ENCODE results near the gene IFFO2. TPM values are rescaled to one million over a fixed set of nuclear protein-coding genes. Genes with fewer than 3 reads are reported as not detected.

Gene IFFO2
- total and polyA plus RNA-seq, 2 of the 13 experiments (the other 11 are each of a cell fraction or from before 2014, with no cell fraction given): 7.3 to 16.7 TPM

DNA sequence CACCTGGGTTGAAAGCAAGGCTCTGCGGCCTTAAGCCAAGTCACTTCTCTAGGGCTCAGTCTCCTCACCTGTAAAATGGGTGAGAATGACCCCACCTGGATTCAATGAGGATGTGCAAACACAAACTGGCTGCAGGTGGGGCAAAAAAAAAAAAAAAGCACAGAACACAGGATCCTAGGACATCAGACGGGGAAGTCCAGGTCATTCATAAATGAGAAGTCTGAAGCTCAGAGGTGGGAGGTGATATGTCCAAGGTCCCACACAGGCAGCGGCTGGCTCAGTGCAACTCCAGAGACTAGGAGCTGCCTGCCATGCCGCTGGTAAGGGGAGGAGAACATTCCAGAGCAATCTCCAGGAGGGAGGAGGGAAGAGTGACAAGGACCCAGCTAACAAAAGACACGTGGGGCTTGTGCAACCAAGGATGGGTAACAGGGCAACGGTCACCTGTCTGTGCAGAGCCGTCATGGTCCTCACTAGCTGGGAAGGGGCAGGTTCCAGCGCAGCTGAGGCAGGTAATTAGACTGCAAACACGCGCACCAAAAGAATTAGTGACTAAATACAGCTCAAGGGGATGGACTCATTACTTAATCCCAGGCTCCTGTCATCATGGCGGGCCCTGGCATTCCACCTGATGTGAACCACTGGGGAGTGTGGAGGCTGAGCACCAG, 19.5 kb downstream of the IFFO2 start (continued):
- TF ChIP-seq ZC3H4 (CRISPR knock-in tag; IDR thresholded peaks at IDR 0.05; ENCODE audit: borderline replicate concordance) (no peak), ATM (IDR thresholded peaks at IDR 0.05; ENCODE audit: borderline replicate concordance) (no peak), SIN3A (IDR thresholded peaks at IDR 0.05; ENCODE audit: borderline replicate concordance, low read depth, low read length) (no peak), ZNF746 (CRISPR knock-in tag; IDR thresholded peaks at IDR 0.05) (peak; percentile 68; the same call in 1 of the 2 replicates), ARNTL (CRISPR knock-in tag; IDR thresholded peaks at IDR 0.05) (peak; percentile 93), KLF15 (CRISPR knock-in tag; IDR thresholded peaks at IDR 0.05; ENCODE audit: borderline replicate concordance) (no peak), ZNF501 (CRISPR knock-in tag; IDR thresholded peaks at IDR 0.05) (no peak), ZFP36 (IDR thresholded peaks at IDR 0.05; ENCODE audit: borderline replicate concordance, low read depth, low read length, partially characterized antibody) (no peak), GFI1 (CRISPR knock-in tag; IDR thresholded peaks at IDR 0.05; ENCODE audit: borderline replicate concordance) (no peak), ZNF3 (CRISPR knock-in tag; IDR thresholded peaks at IDR 0.05) (no peak), ZNF296 (CRISPR knock-in tag; conservative IDR thresholded peaks at IDR 0.05) (peak; percentile 78; the same call in 1 of the 2 replicates)
- TF ChIP-seq, protein P1, sequence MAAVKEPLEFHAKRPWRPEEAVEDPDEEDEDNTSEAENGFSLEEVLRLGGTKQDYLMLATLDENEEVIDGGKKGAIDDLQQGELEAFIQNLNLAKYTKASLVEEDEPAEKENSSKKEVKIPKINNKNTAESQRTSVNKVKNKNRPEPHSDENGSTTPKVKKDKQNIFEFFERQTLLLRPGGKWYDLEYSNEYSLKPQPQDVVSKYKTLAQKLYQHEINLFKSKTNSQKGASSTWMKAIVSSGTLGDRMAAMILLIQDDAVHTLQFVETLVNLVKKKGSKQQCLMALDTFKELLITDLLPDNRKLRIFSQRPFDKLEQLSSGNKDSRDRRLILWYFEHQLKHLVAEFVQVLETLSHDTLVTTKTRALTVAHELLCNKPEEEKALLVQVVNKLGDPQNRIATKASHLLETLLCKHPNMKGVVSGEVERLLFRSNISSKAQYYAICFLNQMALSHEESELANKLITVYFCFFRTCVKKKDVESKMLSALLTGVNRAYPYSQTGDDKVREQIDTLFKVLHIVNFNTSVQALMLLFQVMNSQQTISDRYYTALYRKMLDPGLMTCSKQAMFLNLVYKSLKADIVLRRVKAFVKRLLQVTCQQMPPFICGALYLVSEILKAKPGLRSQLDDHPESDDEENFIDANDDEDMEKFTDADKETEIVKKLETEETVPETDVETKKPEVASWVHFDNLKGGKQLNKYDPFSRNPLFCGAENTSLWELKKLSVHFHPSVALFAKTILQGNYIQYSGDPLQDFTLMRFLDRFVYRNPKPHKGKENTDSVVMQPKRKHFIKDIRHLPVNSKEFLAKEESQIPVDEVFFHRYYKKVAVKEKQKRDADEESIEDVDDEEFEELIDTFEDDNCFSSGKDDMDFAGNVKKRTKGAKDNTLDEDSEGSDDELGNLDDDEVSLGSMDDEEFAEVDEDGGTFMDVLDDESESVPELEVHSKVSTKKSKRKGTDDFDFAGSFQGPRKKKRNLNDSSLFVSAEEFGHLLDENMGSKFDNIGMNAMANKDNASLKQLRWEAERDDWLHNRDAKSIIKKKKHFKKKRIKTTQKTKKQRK (IDR thresholded peaks at IDR 0.05; ENCODE audit: low read length): no peak
- TF ChIP-seq, protein P2, sequence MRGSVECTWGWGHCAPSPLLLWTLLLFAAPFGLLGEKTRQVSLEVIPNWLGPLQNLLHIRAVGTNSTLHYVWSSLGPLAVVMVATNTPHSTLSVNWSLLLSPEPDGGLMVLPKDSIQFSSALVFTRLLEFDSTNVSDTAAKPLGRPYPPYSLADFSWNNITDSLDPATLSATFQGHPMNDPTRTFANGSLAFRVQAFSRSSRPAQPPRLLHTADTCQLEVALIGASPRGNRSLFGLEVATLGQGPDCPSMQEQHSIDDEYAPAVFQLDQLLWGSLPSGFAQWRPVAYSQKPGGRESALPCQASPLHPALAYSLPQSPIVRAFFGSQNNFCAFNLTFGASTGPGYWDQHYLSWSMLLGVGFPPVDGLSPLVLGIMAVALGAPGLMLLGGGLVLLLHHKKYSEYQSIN (CRISPR knock-in tag; IDR thresholded peaks at IDR 0.05; ENCODE audit: borderline replicate concordance): no peak
- TF ChIP-seq, protein P3, sequence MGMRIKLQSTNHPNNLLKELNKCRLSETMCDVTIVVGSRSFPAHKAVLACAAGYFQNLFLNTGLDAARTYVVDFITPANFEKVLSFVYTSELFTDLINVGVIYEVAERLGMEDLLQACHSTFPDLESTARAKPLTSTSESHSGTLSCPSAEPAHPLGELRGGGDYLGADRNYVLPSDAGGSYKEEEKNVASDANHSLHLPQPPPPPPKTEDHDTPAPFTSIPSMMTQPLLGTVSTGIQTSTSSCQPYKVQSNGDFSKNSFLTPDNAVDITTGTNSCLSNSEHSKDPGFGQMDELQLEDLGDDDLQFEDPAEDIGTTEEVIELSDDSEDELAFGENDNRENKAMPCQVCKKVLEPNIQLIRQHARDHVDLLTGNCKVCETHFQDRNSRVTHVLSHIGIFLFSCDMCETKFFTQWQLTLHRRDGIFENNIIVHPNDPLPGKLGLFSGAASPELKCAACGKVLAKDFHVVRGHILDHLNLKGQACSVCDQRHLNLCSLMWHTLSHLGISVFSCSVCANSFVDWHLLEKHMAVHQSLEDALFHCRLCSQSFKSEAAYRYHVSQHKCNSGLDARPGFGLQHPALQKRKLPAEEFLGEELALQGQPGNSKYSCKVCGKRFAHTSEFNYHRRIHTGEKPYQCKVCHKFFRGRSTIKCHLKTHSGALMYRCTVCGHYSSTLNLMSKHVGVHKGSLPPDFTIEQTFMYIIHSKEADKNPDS (CRISPR knock-in tag; IDR thresholded peaks at IDR 0.05): peak; percentile 77; the same call in 1 of the 2 replicates
- TF ChIP-seq, protein P4, sequence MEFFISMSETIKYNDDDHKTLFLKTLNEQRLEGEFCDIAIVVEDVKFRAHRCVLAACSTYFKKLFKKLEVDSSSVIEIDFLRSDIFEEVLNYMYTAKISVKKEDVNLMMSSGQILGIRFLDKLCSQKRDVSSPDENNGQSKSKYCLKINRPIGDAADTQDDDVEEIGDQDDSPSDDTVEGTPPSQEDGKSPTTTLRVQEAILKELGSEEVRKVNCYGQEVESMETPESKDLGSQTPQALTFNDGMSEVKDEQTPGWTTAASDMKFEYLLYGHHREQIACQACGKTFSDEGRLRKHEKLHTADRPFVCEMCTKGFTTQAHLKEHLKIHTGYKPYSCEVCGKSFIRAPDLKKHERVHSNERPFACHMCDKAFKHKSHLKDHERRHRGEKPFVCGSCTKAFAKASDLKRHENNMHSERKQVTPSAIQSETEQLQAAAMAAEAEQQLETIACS (CRISPR knock-in tag; IDR thresholded peaks at IDR 0.05): no peak
- TF ChIP-seq, protein P5, sequence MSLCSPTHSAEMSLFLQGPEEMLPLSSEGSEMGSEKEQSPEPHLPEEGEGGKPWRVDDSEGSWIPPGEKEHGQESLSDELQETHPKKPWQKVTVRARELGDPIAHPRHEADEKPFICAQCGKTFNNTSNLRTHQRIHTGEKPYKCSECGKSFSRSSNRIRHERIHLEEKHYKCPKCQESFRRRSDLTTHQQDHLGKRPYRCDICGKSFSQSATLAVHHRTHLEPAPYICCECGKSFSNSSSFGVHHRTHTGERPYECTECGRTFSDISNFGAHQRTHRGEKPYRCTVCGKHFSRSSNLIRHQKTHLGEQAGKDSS (CRISPR knock-in tag; IDR thresholded peaks at IDR 0.05; ENCODE audit: borderline replicate concordance, low read depth): no peak
- TF ChIP-seq, protein P6, sequence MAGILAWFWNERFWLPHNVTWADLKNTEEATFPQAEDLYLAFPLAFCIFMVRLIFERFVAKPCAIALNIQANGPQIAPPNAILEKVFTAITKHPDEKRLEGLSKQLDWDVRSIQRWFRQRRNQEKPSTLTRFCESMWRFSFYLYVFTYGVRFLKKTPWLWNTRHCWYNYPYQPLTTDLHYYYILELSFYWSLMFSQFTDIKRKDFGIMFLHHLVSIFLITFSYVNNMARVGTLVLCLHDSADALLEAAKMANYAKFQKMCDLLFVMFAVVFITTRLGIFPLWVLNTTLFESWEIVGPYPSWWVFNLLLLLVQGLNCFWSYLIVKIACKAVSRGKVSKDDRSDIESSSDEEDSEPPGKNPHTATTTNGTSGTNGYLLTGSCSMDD (CRISPR knock-in tag; IDR thresholded peaks at IDR 0.05): no peak
